Stomach (tissue), 9 donors: ENCODE data around the gene PGAP6. TPM values are rescaled to one million over a fixed set of nuclear protein-coding genes. Genes with fewer than 3 reads are reported as not detected.

Experiments
- DNase-seq, 2 donors: peaks; one replicate each; pipeline versions ENCODE4 v3.0.0 to v3.0.0-alpha.2; 2013 to 2019
- H3K27ac ChIP-seq, 5 donors: fragments of 200-600 bp in 4 of 5; sonication (generic) in 4 of 5; one replicate each; pipeline ENCODE4 v1.5.1; 2013 to 2019; ENCODE audit warnings: mild to moderate bottlenecking in 1 of 5, moderate library complexity in 1 of 5
- H3K27me3 ChIP-seq, 3 donors: fragments of 200-600 bp; sonication (generic); one replicate each; pipeline ENCODE4 v1.5.1; 2017 to 2019; ENCODE audit warnings: mixed run types in 1 of 3
- H3K36me3 ChIP-seq, 4 donors: fragments of 200-600 bp; sonication (generic); 1 replicate in 3 of 4; 2 replicates in 1 of 4; pipeline ENCODE4 v1.5.1; 2016 to 2019
- H3K4me1 ChIP-seq, 4 donors: fragments of 200-600 bp; sonication (generic); one replicate each; pipeline ENCODE4 v1.5.1; 2016 to 2019
- H3K4me3 ChIP-seq, 4 donors: fragments of 200-600 bp; sonication (generic) in 3 of 4; one replicate each; pipeline ENCODE4 v1.5.1; 2016 to 2019; ENCODE audit warnings: mild to moderate bottlenecking in 1 of 4
- H3K9me3 ChIP-seq, 4 donors: fragments of 200-600 bp; sonication (generic); one replicate each; pipeline ENCODE4 v1.5.1; 2016 to 2019
- CTCF ChIP-seq, 7 experiments: fragments of 450-650 bp in 4 of 7; fragments of 200-600 bp in 3 of 7; sonication (generic) in 3 of 7; IDR thresholded peaks; one replicate each; pipeline ENCODE4 v1.5.1; 2016 to 2019; ENCODE audit warnings: antibody characterized with exemption in 7 of 7, control low read depth in 2 of 7, mild to moderate bottlenecking in 1 of 7
- EP300 ChIP-seq: sonication (generic); formaldehyde crosslinking; IDR thresholded peaks from one replicate; pipeline ENCODE4 v1.6.1; 2017; ENCODE audit warnings: antibody characterized with exemption
- POLR2A ChIP-seq, 4 donors: fragments of 450-650 bp; IDR thresholded peaks; one replicate each; pipeline ENCODE4 v1.6.1; 2016; ENCODE audit warnings: antibody characterized with exemption in 4 of 4, control low read depth in 2 of 4, mild to moderate bottlenecking in 1 of 4, moderate library complexity in 1 of 4
- POLR2AphosphoS5 ChIP-seq, 3 donors: sonication (generic); formaldehyde crosslinking; IDR thresholded peaks; one replicate each; pipeline ENCODE4 v1.6.1; 2016; ENCODE audit warnings: antibody characterized with exemption in 3 of 3
- WGBS, 5 donors: extraction: QIAGEN DNeasy Blood & Tissue Kit in 3 of 5; methylation state at CpG; one replicate each; pipeline versions ENCODE4 v1.1.5 to v1.1.7; 2013 to 2018; 5-methylcytosine and 5-hydroxymethylcytosine counted together
- intact Hi-C: fragments of 100-400 bp; cut with DNase I; formaldehyde crosslinking; loops from one replicate; pipeline ENCODE4 v1.15.1; 2023; ENCODE audit warnings: low total_unique reads
- polyA plus RNA-seq, 3 donors: library from polyadenylated mRNA; stranded (reverse); fragments of 200-250 nt; gene quantifications; one replicate each; pipeline ENCODE4 v1.2.3, GENCODE V29; 2013
- total RNA-seq, 5 donors: library from RNA; depleted of rRNA; stranded (reverse); fragments of >200 nt; gene quantifications; one replicate each; pipeline versions ENCODE4 v1.1.0 to v1.2.3, GENCODE V29; 2014 to 2016
- donor health status: healthy with polysubstance abuse.
- donor health status: Bipolar disorder and iron deficiency.
- donor health status: healthy.

PGAP6 gene
- total and polyA plus RNA-seq, 8 donors = 20.7 to 364 (median 91.5) TPM

- 90 to 99% (median 93%) methylated on average over 21 to 36 of the region's 36 CpGs for WGBS, 5 donors
- Histone ChIP-seq H3K9me3 (no peaks in the 10 kb centered on the region), H3K27me3 (no peaks in the 10 kb centered on the region), H3K27ac (no peak overlapping the region), H3K4me1 (no peaks in the 10 kb centered on the region), H3K36me3 (peaks cover 11 to 45% (median 38%) of the 10 kb centered on the region in 4 donors), H3K4me3 (no peak overlapping the region)
- intact Hi-C loops = no loop called here
- TF ChIP-seq POLR2AphosphoS5 (IDR thresholded peaks at IDR 0.05) = no peak
- no peak for TF ChIP-seq EP300
- no peak for TF ChIP-seq CTCF (IDR thresholded peaks at IDR 0.05)
- no peak for TF ChIP-seq POLR2A (IDR thresholded peaks at IDR 0.05)
- DNase-seq = no peak
Measured at GRCh38 chr16:410516-411178, 28.9 kb upstream of the PGAP6 start.

GRCh38 chr16:407253-407652 is 25.5 kb upstream of the PGAP6 start:
- intact Hi-C loops = no loop called here
- TF ChIP-seq POLR2AphosphoS5 (IDR thresholded peaks at IDR 0.05) = no peak
- no peak for TF ChIP-seq CTCF (IDR thresholded peaks at IDR 0.05)
- no peak for TF ChIP-seq EP300
- TF ChIP-seq POLR2A (IDR thresholded peaks at IDR 0.05) = no peak
- no peak overlapping the region for H3K27ac ChIP-seq
- H3K4me1 ChIP-seq = peaks cover 0 to 12% (median 7%) of the 10 kb centered on the region in 4 donors
- DNase-seq = no peak
- no peak overlapping the region for H3K4me3 ChIP-seq
- H3K9me3 ChIP-seq = no peaks in the 10 kb centered on the region
- H3K36me3 ChIP-seq = peaks cover 11 to 45% (median 38%) of the 10 kb centered on the region in 4 donors
- WGBS, 5 donors = 83 to 90% (median 89%) methylated on average over 10 to 16 of the region's 16 CpGs
- H3K27me3 ChIP-seq = no peaks in the 10 kb centered on the region

GRCh38 chr16:405548-406506 is 24.0 kb upstream of the PGAP6 start:
- intact Hi-C loops = no loop called here
- DNase-seq = no peak
- H3K4me3 ChIP-seq = no peak overlapping the region
- no peaks in the 10 kb centered on the region for H3K27me3 ChIP-seq
- H3K27ac ChIP-seq = no peak overlapping the region
- WGBS, 5 donors = 77 to 87% (median 78%) methylated on average over 23 to 27 of the region's 27 CpGs
- TF ChIP-seq POLR2AphosphoS5 (IDR thresholded peaks at IDR 0.05) (no peak), POLR2A (IDR thresholded peaks at IDR 0.05) (no peak), CTCF (IDR thresholded peaks at IDR 0.05) (no peak), EP300 (no peak)
- H3K4me1 ChIP-seq = peaks cover 2 to 18% (median 12%) of the 10 kb centered on the region in 4 donors
- H3K36me3 ChIP-seq = peaks cover 3 to 30% (median 24%) of the 10 kb centered on the region in 4 donors
- H3K9me3 ChIP-seq = no peaks in the 10 kb centered on the region

- Histone ChIP-seq H3K4me1 (peaks cover 7 to 26% (median 19%) of the 10 kb centered on the region in 4 donors), H3K27me3 (no peaks in the 10 kb centered on the region), H3K36me3 (peaks cover 0 to 25% (median 16%) of the 10 kb centered on the region in 4 donors), H3K27ac (no peak overlapping the region), H3K9me3 (no peaks in the 10 kb centered on the region), H3K4me3 (no peak overlapping the region)
- TF ChIP-seq POLR2AphosphoS5 (IDR thresholded peaks at IDR 0.05) = no peak
- TF ChIP-seq POLR2A (IDR thresholded peaks at IDR 0.05) = no peak
- TF ChIP-seq CTCF (IDR thresholded peaks at IDR 0.05) = no peak
- no peak for TF ChIP-seq EP300
- no peak for DNase-seq
- intact Hi-C loops = no loop called here
- 81 to 92% (median 89%) methylated on average over 9 to 12 of the region's 12 CpGs for WGBS, 5 donors
Measured at GRCh38 chr16:404971-405486, 23.3 kb upstream of the PGAP6 start.
